PC-3 (cell line): ENCODE measurements around the gene CAPG. TPM values are rescaled to one million over a fixed set of nuclear protein-coding genes. Genes with fewer than 3 reads are reported as not detected.
"Not testable (repeated sequence)": the region's sequence is repeated elsewhere in the genome, so short reads cannot be mapped to it uniquely, and the experiment has no call there.

ENCODE experiments used
- ATAC-seq: fragments of 200-7000 bp; cut with Tn5 transposase; 2 replicates; pipeline ENCODE4 v1.9.1; 2020; ENCODE audit warnings: mild to moderate bottlenecking, moderate library complexity
- BruUV-seq: library from RNA; stranded (reverse); fragments of 400-500 nt; replicated peaks from 2 replicates; lab custom pipeline; 2021; lab: Mats Ljungman, UMichigan
- CTCF ChIA-PET: fragments of 300-600 bp; sonication (Branson Sonifier 250); formaldehyde crosslinking; loops from one replicate; lab custom pipeline; 2022; ENCODE audit warnings: antibody characterized with exemption; lab: Charles Lee
- POLR2A ChIA-PET: fragments of 300-600 bp; sonication (Branson Sonifier 250); formaldehyde crosslinking; loops from one replicate; lab custom pipeline; 2022; ENCODE audit warnings: antibody characterized with exemption; ENCODE audit not compliant: unreplicated experiment; lab: Charles Lee
- DNase-seq: peaks from one replicate; pipeline ENCODE4 v3.0.0-alpha.2; 2015
- H2AFZ ChIP-seq: fragments of 300-600 bp; sonication (generic); 2 replicates; pipeline ENCODE4 v1.6.0; 2016; ENCODE audit warnings: antibody characterized with exemption, low read length
- H3F3A ChIP-seq: fragments of 300-600 bp; sonication (generic); one replicate; pipeline ENCODE4 v1.6.0; 2017; ENCODE audit warnings: antibody characterized with exemption, low read length, control low read depth, mild to moderate bottlenecking; ENCODE audit not compliant: unreplicated experiment
- H3K27ac ChIP-seq: fragments of 300-600 bp; sonication (generic); 2 replicates; pipeline ENCODE4 v1.5.1; 2016; ENCODE audit warnings: mild to moderate bottlenecking, low read length
- H3K27me3 ChIP-seq: fragments of 300-600 bp; sonication (generic); 2 replicates; pipeline ENCODE4 v1.6.1; 2016; ENCODE audit warnings: low read length, mixed read lengths
- H3K36me3 ChIP-seq: fragments of 300-600 bp; sonication (generic); 2 replicates; pipeline ENCODE4 v1.6.1; 2016; ENCODE audit warnings: low read depth, mixed run types, low read length, mixed read lengths
- H3K4me1 ChIP-seq: fragments of 300-600 bp; sonication (generic); 2 replicates; pipeline ENCODE4 v1.5.1; 2016; ENCODE audit warnings: low read length; ENCODE audit not compliant: insufficient read depth
- H3K4me2 ChIP-seq: fragments of 300-600 bp; sonication (generic); 2 replicates; pipeline ENCODE4 v1.6.0; 2016; ENCODE audit warnings: low read length
- H3K4me3 ChIP-seq: fragments of 300-600 bp; sonication (generic); 2 replicates; pipeline ENCODE4 v1.5.1; 2016; ENCODE audit warnings: mild to moderate bottlenecking, low read length, mixed read lengths
- H3K79me2 ChIP-seq: fragments of 300-600 bp; sonication (generic); 2 replicates; pipeline ENCODE4 v1.6.1; 2017; ENCODE audit warnings: low read length, mixed read lengths
- H3K9ac ChIP-seq: fragments of 300-600 bp; sonication (generic); 2 replicates; pipeline ENCODE4 v1.6.0; 2016; ENCODE audit warnings: mild to moderate bottlenecking, low read length
- H3K9me2 ChIP-seq: fragments of 300-600 bp; sonication (generic); replicated peaks from 2 replicates; pipeline ENCODE4 v1.6.1; 2016; ENCODE audit warnings: mixed run types, low read length, mixed read lengths
- H3K9me3 ChIP-seq: fragments of 300-600 bp; sonication (generic); 2 replicates; pipeline ENCODE4 v1.6.1; 2016; ENCODE audit warnings: low read length, mixed read lengths
- H4K20me1 ChIP-seq: fragments of 300-600 bp; sonication (generic); 2 replicates; pipeline ENCODE4 v1.6.1; 2016; ENCODE audit warnings: low read length, mixed read lengths
- EZH2 ChIP-seq: fragments of 300-600 bp; sonication (generic); IDR thresholded peaks from one replicate; pipeline ENCODE4 v1.6.1; 2017; ENCODE audit warnings: antibody characterized with exemption, mild to moderate bottlenecking, low read length; ENCODE audit not compliant: unreplicated experiment
- EZH2phosphoT487 ChIP-seq: fragments of 300-600 bp; sonication (generic); IDR thresholded peaks from 2 replicates; pipeline ENCODE4 v1.6.1; 2018; ENCODE audit warnings: mild to moderate bottlenecking, antibody characterized with exemption, low read length, borderline replicate concordance
- intact Hi-C: fragments of 100-400 bp; cut with micrococcal nuclease; formaldehyde crosslinking; loops from 2 replicates; pipeline ENCODE4 v1.9.0; 2023
- total RNA-seq: library from RNA; depleted of rRNA; stranded (reverse); fragments of >200 nt; gene quantifications from 2 replicates; pipeline ENCODE4 v1.2.3, GENCODE V29; 2014
- TF ChIP-seq, protein P1 (sequence below): fragments of 300-600 bp; sonication (generic); conservative IDR thresholded peaks from 2 replicates; pipeline ENCODE4 v1.5.1; 2017; ENCODE audit warnings: antibody characterized with exemption, low read depth, mild to moderate bottlenecking, low read length

Gene CAPG
- total RNA-seq, 1 experiment from 2014 or later = 221 TPM

GRCh38 chr2:85440729-85441128, 30.6 kb upstream of the CAPG start:
- H3K27me3 ChIP-seq = no peaks in the 10 kb centered on the region
- no TSS peak for BruUV-seq
- no peaks in the 10 kb centered on the region for H3K79me2 ChIP-seq
- no peak overlapping the region for H3K9ac ChIP-seq
- DNase-seq = no peak
- H3K27ac ChIP-seq = no peak overlapping the region
- H3K4me2 ChIP-seq = no peak overlapping the region
- no peak for ATAC-seq
- no peaks in the 10 kb centered on the region for H3K9me2 ChIP-seq
- CTCF ChIA-PET = no interaction called here
- intact Hi-C loops = no loop called here
- no peaks in the 10 kb centered on the region for H3K9me3 ChIP-seq
- no peaks in the 10 kb centered on the region for H3K36me3 ChIP-seq
- POLR2A ChIA-PET = no interaction called here
- H4K20me1 ChIP-seq = no peaks in the 10 kb centered on the region
- no peak overlapping the region for H2AFZ ChIP-seq
- peaks cover 4% of the 10 kb centered on the region for H3F3A ChIP-seq
- no peak overlapping the region for H3K4me3 ChIP-seq
- H3K4me1 ChIP-seq = peaks cover 17% of the 10 kb centered on the region; the same call in 1 of the 2 replicates
- TF ChIP-seq EZH2phosphoT487 = no peak
- no peak for TF ChIP-seq EZH2
- TF ChIP-seq, protein P1, sequence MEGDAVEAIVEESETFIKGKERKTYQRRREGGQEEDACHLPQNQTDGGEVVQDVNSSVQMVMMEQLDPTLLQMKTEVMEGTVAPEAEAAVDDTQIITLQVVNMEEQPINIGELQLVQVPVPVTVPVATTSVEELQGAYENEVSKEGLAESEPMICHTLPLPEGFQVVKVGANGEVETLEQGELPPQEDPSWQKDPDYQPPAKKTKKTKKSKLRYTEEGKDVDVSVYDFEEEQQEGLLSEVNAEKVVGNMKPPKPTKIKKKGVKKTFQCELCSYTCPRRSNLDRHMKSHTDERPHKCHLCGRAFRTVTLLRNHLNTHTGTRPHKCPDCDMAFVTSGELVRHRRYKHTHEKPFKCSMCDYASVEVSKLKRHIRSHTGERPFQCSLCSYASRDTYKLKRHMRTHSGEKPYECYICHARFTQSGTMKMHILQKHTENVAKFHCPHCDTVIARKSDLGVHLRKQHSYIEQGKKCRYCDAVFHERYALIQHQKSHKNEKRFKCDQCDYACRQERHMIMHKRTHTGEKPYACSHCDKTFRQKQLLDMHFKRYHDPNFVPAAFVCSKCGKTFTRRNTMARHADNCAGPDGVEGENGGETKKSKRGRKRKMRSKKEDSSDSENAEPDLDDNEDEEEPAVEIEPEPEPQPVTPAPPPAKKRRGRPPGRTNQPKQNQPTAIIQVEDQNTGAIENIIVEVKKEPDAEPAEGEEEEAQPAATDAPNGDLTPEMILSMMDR = no peak

- no TSS peak for BruUV-seq
- no peaks in the 10 kb centered on the region for H3K27me3 ChIP-seq
- H3K4me3 ChIP-seq = no peak overlapping the region
- intact Hi-C loops = loop anchor here (5.0 kb wide), 1 partner anchor 57 kb away; no protein-coding TSS in a partner anchor
- H4K20me1 ChIP-seq = no peaks in the 10 kb centered on the region
- CTCF ChIA-PET = no interaction called here
- H3K27ac ChIP-seq = no peak overlapping the region
- no peaks in the 10 kb centered on the region for H3K79me2 ChIP-seq
- ATAC-seq = no peak
- POLR2A ChIA-PET = no interaction called here
- no peak for DNase-seq
- H3K4me2 ChIP-seq = no peak overlapping the region
- no peaks in the 10 kb centered on the region for H3K9me2 ChIP-seq
- H3K4me1 ChIP-seq = peaks cover 17% of the 10 kb centered on the region; the same call in 1 of the 2 replicates
- TF ChIP-seq EZH2phosphoT487 = no peak
- TF ChIP-seq EZH2 = no peak
- TF ChIP-seq, protein P1 = no peak
- H3K9ac ChIP-seq = no peak overlapping the region
- H3K9me3 ChIP-seq = no peaks in the 10 kb centered on the region
- H3K36me3 ChIP-seq = no peaks in the 10 kb centered on the region
- H2AFZ ChIP-seq = no peak overlapping the region
- peaks cover 4% of the 10 kb centered on the region for H3F3A ChIP-seq
These were observed 29.8 kb upstream of the CAPG start for GRCh38 chr2:85439986-85440385.

DNA sequence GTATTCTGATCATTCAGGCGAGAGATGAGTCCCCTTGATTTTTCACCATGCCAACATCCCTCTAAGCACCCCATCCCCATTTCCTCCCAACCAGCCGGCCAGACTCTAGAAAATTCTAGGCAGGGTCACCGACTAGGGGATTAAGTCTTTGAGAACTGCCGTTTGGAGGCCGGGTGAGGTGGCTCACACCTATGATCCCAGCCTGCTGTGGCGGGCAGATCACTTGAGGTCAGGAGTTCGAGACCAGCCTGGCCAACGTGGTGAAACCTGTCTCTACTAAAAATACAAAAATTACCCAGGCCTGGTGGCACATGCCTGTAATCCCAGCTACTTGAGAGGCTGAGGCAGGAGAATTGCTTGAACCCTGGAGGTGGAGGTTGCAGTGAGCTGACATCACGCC, 29.4 kb upstream of the CAPG start:
- CTCF ChIA-PET, H2AFZ ChIP-seq, BruUV-seq, POLR2A ChIA-PET, H3K27ac ChIP-seq, H3K27me3 ChIP-seq, H3K36me3 ChIP-seq, H3K4me2 ChIP-seq, H3K79me2 ChIP-seq, ATAC-seq, H3K9me2 ChIP-seq, H3F3A ChIP-seq, H3K9ac ChIP-seq, H3K9me3 ChIP-seq, H3K4me3 ChIP-seq, H4K20me1 ChIP-seq, DNase-seq: not testable (repeated sequence)
- intact Hi-C loops = loop anchor here (5.0 kb wide), 1 partner anchor 58 kb away; no protein-coding TSS in a partner anchor
- H3K4me1 ChIP-seq = peaks cover 17% of the 10 kb centered on the region; the same call in 1 of the 2 replicates
